ENCODE measurements around the gene TSPO2. TPM values are rescaled to one million over a fixed set of nuclear protein-coding genes. Genes with fewer than 3 reads are reported as not detected.

The TSPO2 gene
- total RNA-seq: not detected in 2 replicates

GRCh38 chr6:41042226-41043055 lies at the start of gene TSPO2:
TSS of gene TSPO2 (plus strand) at chr6:41042467. CDS start at chr6:41042986, 519 bp downstream.

DNA sequence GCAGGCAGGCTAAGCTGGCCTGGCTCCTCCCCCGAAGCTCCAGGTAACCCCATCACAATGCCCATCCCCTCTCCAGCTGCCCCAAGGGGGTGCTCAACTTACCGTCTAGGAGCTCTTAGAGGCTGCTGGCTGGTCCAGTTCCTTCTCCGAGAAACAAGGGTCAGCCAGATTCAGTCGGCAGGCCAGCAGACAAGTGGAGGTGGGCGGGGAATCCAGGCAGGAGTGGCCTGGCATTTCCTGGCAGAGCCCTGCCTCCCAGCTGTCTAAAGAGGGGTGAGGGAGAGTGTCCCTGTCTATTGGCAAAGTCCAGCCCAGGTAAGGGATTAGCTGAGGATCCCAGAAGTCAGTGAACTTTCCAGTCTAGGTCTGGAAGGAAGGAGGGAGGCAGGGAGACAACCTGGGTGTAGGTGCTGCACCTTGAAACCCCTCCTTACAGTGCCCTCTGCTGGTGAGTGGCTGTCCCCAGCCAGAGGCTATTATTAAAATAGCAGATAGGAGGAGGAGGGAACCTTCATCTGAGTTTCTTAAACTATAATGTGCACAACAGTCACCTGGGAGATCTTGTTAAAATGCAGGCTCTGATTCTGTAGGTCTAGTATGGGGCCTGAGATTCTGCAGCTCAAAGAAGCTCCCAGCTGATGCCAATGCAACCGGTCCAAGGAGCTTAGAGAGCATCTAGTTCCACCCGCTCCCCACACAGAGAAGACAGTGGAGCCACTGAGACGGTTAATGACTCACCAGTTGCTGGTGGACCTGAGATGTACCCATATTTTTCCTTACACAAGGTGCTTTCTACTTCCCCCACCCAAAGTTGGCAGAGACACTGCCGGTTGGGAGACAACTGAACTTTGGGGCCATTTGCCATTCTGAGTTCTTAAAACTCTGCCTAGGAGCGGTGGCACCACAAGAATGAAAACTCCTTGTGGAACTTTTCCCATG lies 2.9 kb upstream of the TSPO2 start, which contains the start of gene UNC5CL:
UNC5CL (minus strand) TSS at position 162 of the 939 bp plus-strand sequence. CDS start 4,147 bp downstream, outside the sequence.

DNA sequence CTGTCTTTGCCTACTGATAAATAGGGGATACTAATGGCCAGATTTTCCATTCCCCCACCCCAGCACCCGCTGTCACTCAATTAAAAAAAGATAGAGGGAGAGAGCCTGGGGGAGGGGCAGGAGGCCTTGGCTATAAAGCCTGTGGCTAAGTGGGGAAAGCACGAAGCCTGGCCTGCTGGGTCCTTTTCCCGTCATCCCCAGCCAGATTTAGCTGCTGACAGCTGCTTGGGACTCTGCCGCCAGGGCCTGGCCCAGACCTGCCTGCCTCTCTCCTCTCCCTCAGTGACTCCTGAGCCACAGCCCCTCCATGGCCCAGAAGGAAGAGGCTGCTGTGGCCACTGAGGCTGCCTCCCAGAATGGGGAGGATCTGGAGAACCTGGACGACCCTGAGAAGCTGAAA lies 10.8 kb downstream of the TSPO2 start, which contains the start of gene APOBEC2:
APOBEC2 (plus strand) TSS at position 162 of the 400 bp plus-strand sequence; CDS start at position 308, 146 bp downstream.

DNA sequence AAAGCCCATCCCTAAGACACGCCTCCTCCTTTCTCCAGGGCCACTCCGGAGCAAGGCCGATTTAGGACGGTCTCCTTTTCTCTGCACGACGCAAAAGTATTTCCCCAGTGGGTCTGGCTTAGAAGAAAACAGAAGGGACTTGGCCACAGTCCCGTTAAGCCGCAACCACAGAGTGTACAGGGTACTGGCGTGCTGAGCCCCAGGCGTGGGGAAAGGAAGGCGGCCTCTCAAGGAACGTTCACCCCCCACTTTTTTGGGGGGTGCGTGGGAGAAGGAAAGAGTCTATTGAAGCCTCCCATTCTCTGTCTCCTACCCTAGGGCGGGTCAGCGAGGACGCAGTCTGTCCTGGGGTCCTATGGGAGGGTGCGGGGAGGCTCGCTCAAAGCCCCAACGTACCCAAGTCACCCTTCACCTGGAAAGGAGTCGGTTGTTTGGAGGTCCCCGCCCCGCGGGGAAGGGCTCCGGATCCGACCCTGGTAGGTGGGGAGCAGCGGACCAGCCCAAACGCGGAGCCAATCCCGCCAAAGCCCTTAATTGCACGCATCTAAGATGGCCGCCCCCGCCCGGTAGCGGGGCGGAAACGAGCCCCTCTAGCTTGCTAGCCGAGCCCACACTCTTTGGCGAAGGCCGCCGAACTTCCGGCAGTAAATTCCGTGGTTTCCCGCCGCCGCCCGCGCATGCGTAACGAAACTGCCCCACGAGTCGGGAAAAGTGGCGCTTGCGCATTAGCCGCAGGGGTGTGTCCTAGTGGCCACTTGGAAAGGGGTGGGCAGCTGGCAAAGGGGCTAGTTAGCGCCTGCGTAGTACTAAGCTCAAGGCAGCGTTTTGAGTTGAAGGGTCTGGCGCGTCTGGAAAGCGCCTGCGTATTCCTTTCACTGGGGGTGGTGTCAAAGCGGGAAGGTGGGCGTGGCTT lies 29.9 kb downstream of the TSPO2 start, which contains the start of gene OARD1:
OARD1 (minus strand) TSS at position 434 of the 913 bp plus-strand sequence. CDS start 722 bp downstream, outside the sequence.

DNA sequence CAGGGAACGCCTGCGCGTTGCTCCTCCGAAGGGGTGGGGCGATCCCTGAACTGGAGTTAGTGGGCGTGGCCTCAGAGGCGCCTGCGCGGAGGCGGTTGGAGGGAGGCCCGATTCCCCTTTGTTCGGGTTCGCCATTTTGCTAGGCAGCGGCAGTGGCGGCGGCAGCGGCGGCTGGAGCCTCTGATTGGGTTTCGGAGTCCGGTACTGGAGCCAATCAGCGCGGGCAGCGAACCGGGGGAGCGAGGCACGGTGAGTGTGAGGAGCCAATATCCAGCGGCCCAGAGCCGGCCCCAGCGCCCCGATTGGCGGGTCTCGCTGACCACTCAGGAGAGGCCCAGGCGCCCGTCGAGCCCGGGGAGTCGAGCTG lies 30.6 kb downstream of the TSPO2 start, which contains the start of gene NFYA:
NFYA (plus strand) TSS at position 139 of the 367 bp plus-strand sequence. CDS start 6,116 bp downstream, outside the sequence.

Other genes with a start within 250 kb of the TSPO2 start
- not detected in 2 replicates for gene UNC5CL, start 3.2 kb upstream of the TSPO2 start, total RNA-seq
- not detected in 2 replicates for gene APOBEC2, start 10.7 kb downstream of the TSPO2 start, total RNA-seq
- gene OARD1, start 29.9 kb downstream of the TSPO2 start, total RNA-seq: 4.9 and 7.5 TPM in 2 replicates
- 14.4 and 18.8 TPM in 2 replicates for gene NFYA, start 30.5 kb downstream of the TSPO2 start, total RNA-seq
- gene TREML1, start 111.9 kb downstream of the TSPO2 start, total RNA-seq: not detected in 2 replicates
- not detected in 2 replicates for gene TREM2, start 120.6 kb downstream of the TSPO2 start, total RNA-seq
- gene TREML2, start 158.7 kb downstream of the TSPO2 start, total RNA-seq: not detected in 2 replicates
- gene TREML4, start 185.9 kb downstream of the TSPO2 start, total RNA-seq: not detected in 2 replicates
- not detected in 2 replicates for gene TREM1, start 244.2 kb downstream of the TSPO2 start, total RNA-seq